Muscle layer of duodenum (tissue), 2 donors: Measurements from ENCODE around the gene MRPL36.

Source experiments
- H3K27ac ChIP-seq: one replicate; pipeline ENCODE4 v1.7.0; 2013; ENCODE audit warnings: mild to moderate bottlenecking, low read length
- H3K27me3 ChIP-seq: one replicate; pipeline ENCODE4 v1.7.0; 2013; ENCODE audit warnings: low read depth, mild to moderate bottlenecking, control low read depth, low read length
- H3K36me3 ChIP-seq, 2 donors: one replicate each; pipeline ENCODE4 v1.7.0; 2013; ENCODE audit warnings: low read length in 2 of 2, control low read depth in 1 of 2, mild to moderate bottlenecking in 1 of 2; ENCODE audit not compliant: insufficient read depth in 2 of 2, control insufficient read depth in 1 of 2
- H3K4me1 ChIP-seq, 2 donors: one replicate each; pipeline ENCODE4 v1.7.0; 2013; ENCODE audit warnings: low read length in 2 of 2, mild to moderate bottlenecking in 2 of 2, control low read depth in 1 of 2, moderate library complexity in 1 of 2; ENCODE audit not compliant: insufficient read depth in 2 of 2, control insufficient read depth in 1 of 2
- H3K4me3 ChIP-seq, 2 donors: one replicate each; pipeline ENCODE4 v1.7.0; 2013; ENCODE audit warnings: low read length in 2 of 2, low read depth in 1 of 2, mild to moderate bottlenecking in 1 of 2
- H3K9me3 ChIP-seq, 2 donors: one replicate each; pipeline ENCODE4 v1.7.0; 2013; ENCODE audit warnings: low read length in 2 of 2, control low read depth in 1 of 2, mild to moderate bottlenecking in 1 of 2; ENCODE audit not compliant: control insufficient read depth in 1 of 2
- donor health status: healthy.

MRPL36 gene

DNA sequence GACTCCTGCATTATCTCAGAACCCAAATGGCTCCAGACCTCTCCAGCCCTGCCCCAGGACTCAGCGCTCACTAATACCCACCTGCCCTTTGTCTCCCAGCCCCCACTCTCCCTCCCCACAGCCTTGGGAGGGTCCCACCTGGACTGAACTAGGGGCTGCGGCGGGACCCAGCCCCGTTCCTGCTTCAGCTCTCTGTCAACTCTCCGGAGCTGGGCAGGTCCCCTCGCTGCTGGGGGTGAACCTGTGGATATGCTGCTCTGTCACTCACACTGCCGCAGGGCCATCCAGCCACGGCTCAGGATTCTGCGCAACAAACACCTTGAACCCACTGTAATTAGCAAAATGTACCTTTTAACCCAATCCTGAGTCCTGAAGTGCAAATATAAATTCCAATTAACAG, 38.4 kb upstream of the MRPL36 start:
- Histone ChIP-seq H3K27me3 (no peaks in the 10 kb centered on the region), H3K4me3 (no peak overlapping the region), H3K36me3 (no peaks in the 10 kb centered on the region), H3K27ac (no peak overlapping the region), H3K9me3 (no peaks in the 10 kb centered on the region), H3K4me1 (no peaks in the 10 kb centered on the region)

DNA sequence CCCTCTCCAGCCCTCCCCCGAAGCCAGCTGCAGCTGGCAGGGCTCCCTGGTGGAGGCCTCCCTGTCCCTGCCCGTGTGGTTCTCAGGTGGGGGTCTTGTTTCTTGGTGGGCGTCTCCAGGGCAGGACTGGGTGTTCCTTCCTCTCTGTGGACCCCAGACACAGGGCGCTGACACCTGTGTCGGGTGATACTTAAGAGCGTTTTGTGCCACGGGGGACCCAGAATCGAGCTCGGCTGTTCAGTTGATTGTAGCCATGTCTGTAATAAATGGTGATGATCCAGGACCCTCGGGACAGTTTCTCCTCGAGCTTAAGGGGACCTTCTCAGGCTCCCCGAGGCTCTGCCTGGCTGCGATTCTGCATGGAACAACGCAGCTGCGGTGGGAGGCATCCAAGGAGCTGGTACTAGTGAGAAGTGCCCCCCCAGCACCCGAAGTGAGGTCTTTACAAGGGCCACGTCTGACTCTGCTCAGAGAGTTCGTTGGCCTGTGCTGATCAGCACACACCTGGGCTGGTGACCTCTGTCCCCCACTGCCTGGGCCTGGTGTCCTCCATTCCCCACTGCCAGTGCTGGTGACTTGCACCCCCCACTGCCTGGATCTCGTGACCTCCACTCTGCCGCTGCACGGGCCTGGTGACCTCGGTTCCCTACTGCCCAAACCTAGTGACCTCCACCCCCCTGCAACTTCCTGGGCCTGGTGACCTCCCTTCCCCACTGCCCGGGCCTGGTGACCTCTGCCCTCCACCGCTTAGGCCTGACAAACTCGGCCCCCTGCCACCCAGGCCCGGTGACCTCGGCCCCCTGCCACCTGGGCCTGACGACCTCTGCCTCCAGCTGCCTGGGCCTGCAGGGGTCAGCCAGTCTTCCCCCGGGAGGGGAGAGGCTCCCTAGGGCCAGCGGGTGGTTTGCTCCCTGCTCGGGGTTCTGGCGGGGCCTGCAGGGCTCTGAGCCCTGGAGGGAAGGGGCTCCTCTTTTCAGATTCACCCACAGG, 37.5 kb upstream of the MRPL36 start:
- Histone ChIP-seq H3K4me3 (no peak overlapping the region), H3K9me3 (no peaks in the 10 kb centered on the region), H3K27me3 (no peaks in the 10 kb centered on the region), H3K27ac (no peak overlapping the region), H3K4me1 (no peaks in the 10 kb centered on the region), H3K36me3 (no peaks in the 10 kb centered on the region)

DNA sequence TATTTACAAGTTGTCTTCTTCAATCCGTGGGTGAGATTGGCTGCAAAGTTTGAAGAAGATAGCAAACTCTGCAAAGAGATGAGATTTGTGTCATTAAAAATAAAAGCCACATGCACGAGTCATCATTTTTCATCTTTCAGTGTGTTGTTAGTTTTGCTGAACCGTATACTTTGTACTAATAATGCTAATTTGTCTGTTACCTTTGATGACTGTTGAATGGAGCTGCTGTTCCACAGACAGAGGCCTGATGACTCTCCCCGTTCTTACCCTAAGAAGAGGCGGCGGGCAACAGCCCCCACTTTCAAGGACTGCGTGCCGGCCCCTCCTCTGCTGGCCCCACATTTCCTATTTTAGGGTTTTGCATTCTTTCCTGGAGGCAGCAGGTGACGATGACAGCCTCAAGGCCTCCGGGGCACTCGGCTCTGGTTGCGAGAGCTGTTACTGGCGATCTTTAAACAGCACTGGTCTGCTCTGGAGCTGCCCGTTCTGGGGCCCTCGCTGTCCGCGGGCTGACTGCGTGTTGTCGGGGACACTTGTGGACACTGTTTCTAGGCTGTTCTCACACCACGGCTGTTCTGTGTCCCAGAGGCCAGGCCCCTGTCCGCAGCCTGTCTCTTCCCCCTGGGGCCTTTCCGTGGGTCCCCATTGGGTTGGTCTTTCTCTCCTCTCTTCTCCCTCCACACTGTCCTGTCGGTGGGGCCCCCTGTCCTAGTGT, 36.7 kb upstream of the MRPL36 start:
- Histone ChIP-seq H3K27ac (no peak overlapping the region), H3K27me3 (no peaks in the 10 kb centered on the region)

GRCh38 chr5:1835431-1835830, 35.8 kb upstream of the MRPL36 start:
- H3K4me3 ChIP-seq: no peak overlapping the region
- H3K9me3 ChIP-seq: no peaks in the 10 kb centered on the region
- no peaks in the 10 kb centered on the region for H3K27me3 ChIP-seq

More for the DNA sequence above, 36.7 kb upstream of the MRPL36 start:
- H3K4me1 ChIP-seq: no peaks in the 10 kb centered on the region
- no peaks in the 10 kb centered on the region for H3K36me3 ChIP-seq
- no peak overlapping the region for H3K4me3 ChIP-seq
- no peaks in the 10 kb centered on the region for H3K9me3 ChIP-seq

DNA sequence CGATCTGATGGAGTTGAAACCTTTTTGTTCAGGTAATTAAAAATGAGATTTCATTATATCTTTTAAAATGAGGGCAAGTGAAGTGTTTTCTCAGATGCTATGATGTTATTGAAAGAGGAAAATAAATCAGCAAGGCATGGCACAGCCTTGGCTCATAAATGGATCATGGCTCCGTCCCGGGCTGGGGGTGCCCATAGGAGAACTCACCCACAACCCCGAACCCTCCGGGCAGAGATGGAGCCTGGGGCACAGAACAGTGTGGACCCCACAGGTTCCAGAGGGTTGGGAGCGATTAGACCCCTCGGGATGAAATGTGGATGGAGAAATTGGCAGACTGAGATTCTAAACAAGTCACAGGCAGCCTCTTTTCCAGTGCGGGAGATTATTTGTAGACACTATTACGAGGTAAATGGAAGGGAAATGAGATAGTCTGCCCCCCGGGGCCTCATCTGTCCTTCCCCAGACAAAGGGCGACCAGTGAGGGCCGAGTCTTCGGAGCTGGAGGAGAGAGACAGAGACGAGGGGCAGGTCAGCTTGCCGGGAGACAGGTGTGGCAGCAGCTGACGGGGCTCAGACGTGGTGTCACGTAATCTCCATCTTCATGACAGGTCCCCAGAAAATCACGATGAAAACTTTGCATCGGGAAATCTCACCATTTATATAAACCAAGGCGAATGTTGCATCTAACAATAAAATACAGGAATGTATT, 35.2 kb upstream of the MRPL36 start:
- no peaks in the 10 kb centered on the region for H3K36me3 ChIP-seq
- H3K27me3 ChIP-seq: no peaks in the 10 kb centered on the region
- no peak overlapping the region for H3K27ac ChIP-seq
- H3K4me3 ChIP-seq: no peak overlapping the region
- no peaks in the 10 kb centered on the region for H3K4me1 ChIP-seq
- no peaks in the 10 kb centered on the region for H3K9me3 ChIP-seq

More at GRCh38 chr5:1835431-1835830, 35.8 kb upstream of the MRPL36 start:
- Histone ChIP-seq H3K4me1 (no peaks in the 10 kb centered on the region), H3K27ac (no peak overlapping the region), H3K36me3 (no peaks in the 10 kb centered on the region)

DNA sequence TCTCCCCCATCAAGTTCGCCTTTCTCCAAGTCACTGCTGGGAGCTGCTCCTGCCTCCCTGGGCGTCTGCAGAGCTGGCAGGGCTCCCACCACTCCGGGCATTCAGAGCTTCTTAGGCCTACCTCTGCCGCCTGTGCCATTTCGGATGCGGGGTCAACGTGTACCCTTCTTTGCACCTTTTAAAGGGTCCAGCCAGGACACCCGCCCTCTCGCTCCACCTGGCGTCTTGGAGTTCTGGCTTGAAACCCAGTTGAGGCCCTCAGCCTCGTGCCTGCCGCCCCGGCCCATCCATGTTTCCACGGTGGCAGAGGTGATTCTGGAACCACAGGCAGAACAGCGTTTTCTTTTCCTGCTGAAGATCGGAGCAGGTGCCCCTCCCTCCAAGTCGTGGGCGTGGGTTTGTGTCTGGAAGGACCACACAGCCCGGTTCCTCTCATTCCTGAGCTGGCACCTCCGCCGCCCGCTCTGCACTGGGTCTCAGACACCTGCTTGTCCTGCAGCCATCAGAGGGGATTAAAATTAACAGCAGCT, 34.5 kb upstream of the MRPL36 start:
- Histone ChIP-seq H3K4me3 (no peak overlapping the region), H3K27ac (no peak overlapping the region), H3K27me3 (no peaks in the 10 kb centered on the region), H3K36me3 (no peaks in the 10 kb centered on the region), H3K4me1 (no peaks in the 10 kb centered on the region), H3K9me3 (no peaks in the 10 kb centered on the region)

DNA sequence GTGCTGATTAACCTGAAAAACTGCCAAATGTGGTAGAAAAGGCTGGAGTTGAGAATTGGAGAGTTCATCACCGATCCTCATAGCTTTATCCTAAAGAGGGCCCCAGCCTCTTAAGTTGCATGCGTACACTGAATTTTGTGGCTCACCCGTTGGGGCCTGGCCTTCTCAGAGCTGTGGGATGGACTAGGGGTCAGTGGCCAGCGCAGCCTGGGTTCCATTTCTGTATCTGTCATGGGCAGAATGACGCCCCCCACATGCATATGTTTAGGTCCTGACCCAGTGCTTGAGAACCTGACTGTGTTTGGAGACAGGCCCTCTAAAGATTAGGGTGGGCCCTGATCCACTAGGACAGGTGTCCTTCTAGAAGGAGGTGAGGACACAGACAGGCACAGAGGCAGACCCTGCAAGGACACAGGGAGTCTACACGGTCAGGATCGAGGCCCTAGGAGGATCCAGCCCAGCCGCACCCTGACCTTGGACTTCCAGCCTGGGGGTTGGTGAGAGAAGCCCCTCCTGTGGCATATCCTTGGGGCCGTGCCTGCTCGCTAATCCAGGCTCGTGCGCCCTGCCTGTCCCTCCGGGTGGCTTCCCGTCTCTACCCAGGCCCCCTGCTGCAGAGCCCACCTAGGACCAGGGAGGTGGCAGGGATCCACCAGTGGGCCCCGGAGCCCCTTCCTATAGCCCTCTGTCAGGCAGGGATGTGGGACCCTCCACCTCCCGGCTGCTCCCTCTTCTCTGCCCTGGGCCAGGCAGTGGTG, 33.8 kb upstream of the MRPL36 start:
- H3K4me3 ChIP-seq: no peak overlapping the region
- H3K27ac ChIP-seq: no peak overlapping the region
- H3K4me1 ChIP-seq: no peaks in the 10 kb centered on the region
- H3K9me3 ChIP-seq: no peaks in the 10 kb centered on the region
- no peaks in the 10 kb centered on the region for H3K36me3 ChIP-seq
- H3K27me3 ChIP-seq: no peaks in the 10 kb centered on the region

- no peak overlapping the region for H3K4me3 ChIP-seq
- no peaks in the 10 kb centered on the region for H3K36me3 ChIP-seq
- H3K27me3 ChIP-seq: no peaks in the 10 kb centered on the region
- no peaks in the 10 kb centered on the region for H3K9me3 ChIP-seq
- H3K4me1 ChIP-seq: no peaks in the 10 kb centered on the region
- no peak overlapping the region for H3K27ac ChIP-seq
These were observed 33.0 kb upstream of the MRPL36 start for GRCh38 chr5:1832511-1833250.

DNA sequence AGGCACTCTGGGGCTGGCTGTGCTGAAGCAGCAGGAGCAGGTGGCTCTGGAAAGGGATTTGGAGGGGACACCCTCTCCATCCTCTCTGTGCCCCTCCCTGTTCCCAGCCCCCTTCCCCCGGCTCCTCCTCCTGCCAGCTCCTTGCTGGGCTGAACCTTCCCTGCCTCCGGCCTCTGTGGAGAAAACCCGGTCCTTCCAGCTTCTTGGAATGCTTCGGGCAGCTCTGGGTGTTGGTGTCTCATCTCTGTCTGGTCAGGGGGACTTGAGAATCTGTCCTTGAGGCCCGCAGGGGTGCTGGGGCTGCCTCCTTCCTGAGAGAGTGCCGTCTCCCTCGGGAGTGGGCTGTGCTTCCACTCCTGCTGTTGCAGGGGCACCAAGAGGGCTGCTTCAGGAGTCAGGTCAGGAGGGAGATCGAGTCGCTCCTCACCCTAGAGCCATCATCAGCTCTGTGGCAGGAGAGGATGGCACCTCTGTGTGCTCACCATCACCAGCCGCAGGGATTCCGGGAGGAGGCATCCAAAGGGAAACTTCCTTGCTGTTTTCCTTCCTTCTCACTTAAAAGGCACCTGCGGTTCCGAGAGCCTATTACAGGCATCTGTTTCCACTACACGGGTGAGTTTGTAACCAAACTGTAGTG, 32.2 kb upstream of the MRPL36 start:
- peaks cover 0 to under 1% of the 10 kb centered on the region in 2 donors for H3K36me3 ChIP-seq
- H3K9me3 ChIP-seq: no peaks in the 10 kb centered on the region
- H3K4me3 ChIP-seq: no peak overlapping the region
- no peaks in the 10 kb centered on the region for H3K27me3 ChIP-seq
- no peak overlapping the region for H3K27ac ChIP-seq
- H3K4me1 ChIP-seq: no peaks in the 10 kb centered on the region

- Histone ChIP-seq H3K27me3 (no peaks in the 10 kb centered on the region), H3K4me3 (no peak overlapping the region), H3K9me3 (no peaks in the 10 kb centered on the region), H3K36me3 (peaks cover 0 to 5% of the 10 kb centered on the region in 2 donors), H3K27ac (no peak overlapping the region), H3K4me1 (no peaks in the 10 kb centered on the region)
These were observed 31.6 kb upstream of the MRPL36 start for GRCh38 chr5:1831257-1831656.
